HL-60 (cell line): ENCODE data around the gene SLC4A1.

ENCODE experiments used
- DNase-seq, 2 experiments: peaks; one replicate each; pipeline ENCODE4 v3.0.0-alpha.2; 2010 to 2020; ENCODE audit warnings: low read depth in 1 of 2, low spot score in 1 of 2
- H3K27ac ChIP-seq: fragments of 250-450 bp; sonication (Bioruptor Pico); replicated peaks from 2 replicates; pipeline ENCODE4 v1.5.1; 2020; ENCODE audit warnings: mild to moderate bottlenecking, moderate library complexity
- H3K27me3 ChIP-seq: fragments of 250-450 bp; sonication (Bioruptor Pico); 2 replicates; pipeline ENCODE4 v1.5.1; 2021; ENCODE audit warnings: mild to moderate bottlenecking, moderate library complexity; ENCODE audit not compliant: insufficient read depth, poor library complexity, severe bottlenecking
- H3K4me3 ChIP-seq: replicated peaks from 2 replicates; pipeline ENCODE4 v1.5.1; 2011; ENCODE audit warnings: mild to moderate bottlenecking, control low read depth, low read length; ENCODE audit not compliant: insufficient read depth
- CTCF ChIP-seq: IDR thresholded peaks from one replicate; pipeline ENCODE4 v1.5.1; 2011; ENCODE audit warnings: low read length, control low read depth, inconsistent platforms; ENCODE audit not compliant: insufficient read depth
- GABPA ChIP-seq: IDR thresholded peaks from 2 replicates; pipeline ENCODE4 v1.6.1; 2012; ENCODE audit warnings: low read depth
- POLR2AphosphoS5 ChIP-seq: IDR thresholded peaks from 2 replicates; pipeline ENCODE4 v1.6.1; 2012; ENCODE audit warnings: low read depth
- REST ChIP-seq: IDR thresholded peaks from 2 replicates; pipeline ENCODE4 v1.6.1; 2012; ENCODE audit warnings: low read depth; ENCODE audit not compliant: insufficient replicate concordance
- SPI1 ChIP-seq: IDR thresholded peaks from 2 replicates; pipeline ENCODE4 v1.6.1; 2012; ENCODE audit warnings: low read depth, mild to moderate bottlenecking, borderline replicate concordance

SLC4A1 gene

GRCh38 chr17:44312396-44313104, 44.6 kb upstream of the SLC4A1 start:
- DNase-seq: no peak
- TF ChIP-seq CTCF: no peak
- TF ChIP-seq SPI1: no peak
- no peak for TF ChIP-seq POLR2AphosphoS5
- no peak for TF ChIP-seq GABPA
- TF ChIP-seq REST: no peak
- Histone ChIP-seq H3K27ac (no peak overlapping the region), H3K27me3 (peaks cover 33% of the 10 kb centered on the region), H3K4me3 (no peak overlapping the region)

- H3K27ac ChIP-seq: no peak overlapping the region
- no peak for TF ChIP-seq POLR2AphosphoS5
- no peak for TF ChIP-seq CTCF
- no peak for TF ChIP-seq GABPA
- TF ChIP-seq SPI1: no peak
- no peak for TF ChIP-seq REST
- H3K4me3 ChIP-seq: no peak overlapping the region
- no peak for DNase-seq
- H3K27me3 ChIP-seq: peaks cover 30% of the 10 kb centered on the region
Measured at GRCh38 chr17:44311562-44312181, 43.7 kb upstream of the SLC4A1 start.

- H3K27me3 ChIP-seq: peaks cover 23% of the 10 kb centered on the region
- DNase-seq: no peak
- H3K4me3 ChIP-seq: no peak overlapping the region
- TF ChIP-seq GABPA (no peak), REST (no peak), POLR2AphosphoS5 (no peak), CTCF (no peak), SPI1 (no peak)
- H3K27ac ChIP-seq: no peak overlapping the region
Measured at GRCh38 chr17:44310609-44311376, 42.9 kb upstream of the SLC4A1 start.
